K562 (cell line): ENCODE results near the gene TNNT3.

Experiments
- HCFC1 ChIP-seq: IDR thresholded peaks from 2 replicates; pipeline ENCODE4 v1.6.1; 2012; ENCODE audit warnings: low read depth, low read length, improper control_type of control experiment
- SRF ChIP-seq, 2 experiments: fragments of 250-450, 450-650 bp in 1 of 2; sonication (Bioruptor Pico) in 1 of 2; sonication (generic) in 1 of 2; formaldehyde crosslinking; IDR thresholded peaks; 2 replicates each; pipeline versions ENCODE4 v1.5.0 to v1.5.1; 2020 to 2022; ENCODE audit warnings: mild to moderate bottlenecking in 1 of 2, missing genetic modification reagents in 1 of 2
- TF ChIP-seq, protein P1 (sequence below): sonication (generic); formaldehyde crosslinking; IDR thresholded peaks from 2 replicates; pipeline ENCODE4 v1.5.0; 2020; ENCODE audit warnings: missing genetic modification reagents

DNA sequence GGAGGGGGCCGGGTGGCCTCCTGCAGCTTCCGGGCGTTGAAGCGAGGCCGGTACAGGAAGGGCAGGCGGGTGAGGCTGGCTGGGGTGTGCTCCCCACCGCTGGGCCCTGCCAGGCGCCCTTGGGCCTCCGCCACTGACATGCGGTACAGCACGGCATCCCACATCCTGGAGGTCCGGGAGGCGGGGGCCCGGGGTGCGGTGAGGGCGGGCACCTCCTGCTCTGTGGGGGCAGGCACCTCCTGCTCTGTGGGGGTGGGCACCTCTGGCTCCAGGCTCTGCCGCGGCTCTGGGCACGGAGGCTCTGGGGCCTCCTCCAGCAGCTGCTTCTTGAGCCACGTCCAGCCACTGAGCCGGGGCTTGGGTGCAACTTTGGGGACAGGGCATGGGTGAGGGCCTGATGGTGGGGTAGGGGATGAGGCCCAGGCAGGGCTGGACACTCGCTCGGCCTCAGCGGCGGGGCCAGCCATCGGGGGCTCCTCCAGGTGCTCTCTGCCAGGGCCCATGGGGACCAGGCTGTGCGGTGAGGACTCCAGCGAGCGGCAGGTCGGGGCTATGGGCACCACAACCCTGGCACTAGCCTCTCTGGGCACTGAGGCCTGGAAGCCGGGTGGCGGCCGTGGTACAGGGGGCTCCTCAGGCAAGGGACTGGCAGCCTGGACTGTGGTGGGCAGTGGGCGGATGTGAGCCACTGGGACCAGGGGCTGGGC lies 30.1 kb upstream of the TNNT3 start:
- TF ChIP-seq SRF (CRISPR knock-in tag; IDR thresholded peaks at IDR 0.05) (no peak), HCFC1 (no peak)
- TF ChIP-seq, protein P1, sequence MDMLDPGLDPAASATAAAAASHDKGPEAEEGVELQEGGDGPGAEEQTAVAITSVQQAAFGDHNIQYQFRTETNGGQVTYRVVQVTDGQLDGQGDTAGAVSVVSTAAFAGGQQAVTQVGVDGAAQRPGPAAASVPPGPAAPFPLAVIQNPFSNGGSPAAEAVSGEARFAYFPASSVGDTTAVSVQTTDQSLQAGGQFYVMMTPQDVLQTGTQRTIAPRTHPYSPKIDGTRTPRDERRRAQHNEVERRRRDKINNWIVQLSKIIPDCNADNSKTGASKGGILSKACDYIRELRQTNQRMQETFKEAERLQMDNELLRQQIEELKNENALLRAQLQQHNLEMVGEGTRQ, result no peak
